Measurements from ENCODE around the gene CYBC1. TPM values are rescaled to one million over a fixed set of nuclear protein-coding genes. Genes with fewer than 3 reads are reported as not detected.
"Not testable (repeated sequence)": the region's sequence is repeated elsewhere in the genome, so short reads cannot be mapped to it uniquely, and the experiment has no call there.

The CYBC1 gene
- total RNA-seq, 1 donor from 2014 or later = 115 TPM

GRCh38 chr17:82458179-82458884, 7.8 kb upstream of the CYBC1 start, which contains the start of gene NARF:
Gene NARF (plus strand): TSS chr17:82458741. CDS start chr17:82458804, 63 bp downstream.
- Mint-ChIP-seq H3K4me3 (peak within 1 kb of the TSS; percentile 95), H3K36me3 (ENCODE audit: low read depth) (peaks cover 7% of the 10 kb centered on the region), H3K4me1 (peaks cover 17% of the 10 kb centered on the region), H3K27me3 (ENCODE audit: low read depth) (no peaks in the 10 kb centered on the region), H3K27ac (ENCODE audit: unreplicated experiment) (peak within 1 kb of the TSS; percentile 83), H3K9me3 (peaks cover 3% of the 10 kb centered on the region)
- DNase-seq (ENCODE audit: low read depth, low spot score) = peak; percentile 91
- TF ChIP-seq CTCF (conservative IDR thresholded peaks at IDR 0.05) = no peak

GRCh38 chr17:82457929-82458178, 7.3 kb upstream of the CYBC1 start:
- DNase-seq (ENCODE audit: low read depth, low spot score) = no peak
- TF ChIP-seq CTCF (conservative IDR thresholded peaks at IDR 0.05) = no peak
- Mint-ChIP-seq H3K9me3 (peaks cover 3% of the 10 kb centered on the region), H3K36me3 (ENCODE audit: low read depth) (peaks cover 7% of the 10 kb centered on the region), H3K27ac (ENCODE audit: unreplicated experiment) (peak overlapping the region; percentile 36), H3K4me3 (peak overlapping the region; percentile 86), H3K27me3 (ENCODE audit: low read depth) (no peaks in the 10 kb centered on the region), H3K4me1 (peaks cover 17% of the 10 kb centered on the region)

GRCh38 chr17:82457073-82457928, 6.7 kb upstream of the CYBC1 start:
- Mint-ChIP-seq H3K4me1 (peaks cover 17% of the 10 kb centered on the region), H3K36me3 (ENCODE audit: low read depth) (peaks cover 7% of the 10 kb centered on the region), H3K9me3 (peaks cover 5% of the 10 kb centered on the region), H3K27me3 (ENCODE audit: low read depth) (no peaks in the 10 kb centered on the region), H3K27ac (ENCODE audit: unreplicated experiment) (peak overlapping the region; percentile 65), H3K4me3 (peak overlapping the region; percentile 86)
- no peak for DNase-seq (ENCODE audit: low read depth, low spot score)
- no peak for TF ChIP-seq CTCF (conservative IDR thresholded peaks at IDR 0.05)

- H3K9me3 Mint-ChIP-seq = peaks cover 14% of the 10 kb centered on the region
- H3K36me3 Mint-ChIP-seq (ENCODE audit: low read depth); DNase-seq (ENCODE audit: low read depth, low spot score); H3K4me3 Mint-ChIP-seq; H3K27me3 Mint-ChIP-seq (ENCODE audit: low read depth); H3K27ac Mint-ChIP-seq (ENCODE audit: unreplicated experiment): not testable (repeated sequence)
- H3K4me1 Mint-ChIP-seq = peaks cover 28% of the 10 kb centered on the region
Observed at GRCh38 chr17:82453706-82454105, 3.2 kb upstream of the CYBC1 start.

- not testable (repeated sequence) for H3K27ac Mint-ChIP-seq (ENCODE audit: unreplicated experiment); DNase-seq (ENCODE audit: low read depth, low spot score); H3K27me3 Mint-ChIP-seq (ENCODE audit: low read depth); H3K36me3 Mint-ChIP-seq (ENCODE audit: low read depth)
- Mint-ChIP-seq H3K4me3 (peak overlapping the region; percentile 64), H3K9me3 (peaks cover 14% of the 10 kb centered on the region), H3K4me1 (peaks cover 28% of the 10 kb centered on the region)
Observed at GRCh38 chr17:82453151-82453550, 2.6 kb upstream of the CYBC1 start.

- no peak for TF ChIP-seq CTCF (conservative IDR thresholded peaks at IDR 0.05)
- no peaks in the 10 kb centered on the region for H3K27me3 Mint-ChIP-seq (ENCODE audit: low read depth)
- peaks cover 23% of the 10 kb centered on the region for H3K4me1 Mint-ChIP-seq
- peaks cover 12% of the 10 kb centered on the region for H3K9me3 Mint-ChIP-seq
- no peak for DNase-seq (ENCODE audit: low read depth, low spot score)
- peaks cover 4% of the 10 kb centered on the region for H3K36me3 Mint-ChIP-seq (ENCODE audit: low read depth)
- peak overlapping the region; percentile 61 for H3K4me3 Mint-ChIP-seq
- H3K27ac Mint-ChIP-seq (ENCODE audit: unreplicated experiment) = no peak overlapping the region
Observed at GRCh38 chr17:82452162-82452561, 1.6 kb upstream of the CYBC1 start.
